Measurements from ENCODE around the gene MED10. TPM values are rescaled to one million over a fixed set of nuclear protein-coding genes. Genes with fewer than 3 reads are reported as not detected.

The MED10 gene
- total and polyA plus RNA-seq, 2 experiments from 2014 or later: 16.0 to 58.1 TPM

- TF ChIP-seq ZNF462 (CRISPR knock-in tag; IDR thresholded peaks at IDR 0.05) (no peak), ZNF331 (CRISPR knock-in tag; IDR thresholded peaks at IDR 0.05; ENCODE audit: low read depth) (no peak), STAT1 (IDR thresholded peaks at IDR 0.05; ENCODE audit: unreplicated experiment) (no peak), ETS1 (IDR thresholded peaks at IDR 0.05) (no peak)
Measured at GRCh38 chr5:6340100-6340499, 38.2 kb downstream of the MED10 start (continued).

GRCh38 chr5:6338871-6339270 lies 39.5 kb downstream of the MED10 start:
- Mint-ChIP-seq H3K4me3 (no peak overlapping the region), H3K9me3 (no peaks in the 10 kb centered on the region), H3K27ac (no peak overlapping the region), H3K36me3 (ENCODE audit: low read depth) (no peaks in the 10 kb centered on the region), H3K4me1 (no peaks in the 10 kb centered on the region), H3K27me3 (ENCODE audit: insufficient read depth, low read depth, poor library complexity) (peaks cover 7% of the 10 kb centered on the region)
- no peak overlapping the region for H3K4me2 ChIP-seq
- H2AFZ ChIP-seq: no peak overlapping the region
- H4K20me1 ChIP-seq (replicated peaks; ENCODE audit: insufficient read depth): no peaks in the 10 kb centered on the region
- ATAC-seq (no peak), DNase-seq (ENCODE audit: low spot score) (no peak)
- H3K4me1 ChIP-seq (ENCODE audit: insufficient read depth): no peaks in the 10 kb centered on the region
- H3K79me2 ChIP-seq (replicated peaks; ENCODE audit: insufficient read depth): no peaks in the 10 kb centered on the region
- TF ChIP-seq EZH2phosphoT487 (IDR thresholded peaks at IDR 0.05; ENCODE audit: unreplicated experiment) (no peak), ZNF331 (CRISPR knock-in tag; IDR thresholded peaks at IDR 0.05; ENCODE audit: low read depth) (no peak), CREB1 (CRISPR knock-in tag; IDR thresholded peaks at IDR 0.05; ENCODE audit: low read depth) (no peak), EZH2 (IDR thresholded peaks at IDR 0.05; ENCODE audit: low read depth, unreplicated experiment) (no peak), ETS1 (IDR thresholded peaks at IDR 0.05) (no peak)
- H3K27ac ChIP-seq (ENCODE audit: low read depth): no peak overlapping the region
- no peaks in the 10 kb centered on the region for H3F3A ChIP-seq (replicated peaks; ENCODE audit: low read depth)
- H3K27me3 ChIP-seq (ENCODE audit: insufficient read depth): no peaks in the 10 kb centered on the region
- no peaks in the 10 kb centered on the region for H3K36me3 ChIP-seq (ENCODE audit: insufficient read depth)
- H3K9me2 ChIP-seq (ENCODE audit: insufficient read depth): no peaks in the 10 kb centered on the region
- no peak overlapping the region for H3K4me3 ChIP-seq
